K562 (cell line): Measurements from ENCODE around the gene SEPTIN1. TPM values are rescaled to one million over a fixed set of nuclear protein-coding genes. Genes with fewer than 3 reads are reported as not detected.

Experiments used
- KDM5B ChIP-seq: fragments of 200-600 bp; sonication (generic); IDR thresholded peaks from 2 replicates; pipeline ENCODE4 v1.6.1; 2012; ENCODE audit warnings: low read depth, mild to moderate bottlenecking, moderate library complexity, low read length, control low read depth, inconsistent platforms; ENCODE audit not compliant: insufficient replicate concordance
- MBD2 ChIP-seq: sonication (generic); IDR thresholded peaks from 2 replicates; pipeline ENCODE4 v1.6.1; 2016; ENCODE audit warnings: low read depth, borderline replicate concordance
- NCOA1 ChIP-seq: fragments of 450-650 bp; IDR thresholded peaks from 2 replicates; pipeline ENCODE4 v1.6.1; 2016; ENCODE audit warnings: low read depth
- SNIP1 ChIP-seq: fragments of 450-650 bp; IDR thresholded peaks from 2 replicates; pipeline ENCODE4 v1.7.1; 2017; ENCODE audit warnings: low read depth, mild to moderate bottlenecking
- XRCC4 ChIP-seq: IDR thresholded peaks from one replicate; pipeline ENCODE4 v1.6.1; 2011; ENCODE audit not compliant: insufficient read depth, insufficient read length; ENCODE audit errors: extremely low read depth
- ZNF232 ChIP-seq: sonication (generic); formaldehyde crosslinking; IDR thresholded peaks from 2 replicates; pipeline ENCODE4 v1.8.0; 2022; ENCODE audit warnings: mild to moderate bottlenecking, missing genetic modification reagents
- polyA plus RNA-seq, 8 experiments: library from polyadenylated mRNA; depleted of rRNA in 4 of 8; stranded (reverse) in 5 of 8; unstranded in 3 of 8; fragments of >200 nt; fragmentation: Nextera tagmentation in 2 of 8; fragmentation: Illumina TruSeq in 1 of 8; extraction: Ambion mirVana in 2 of 8; extraction: Trizol in 1 of 8; gene quantifications; 2 replicates each; pipeline versions ENCODE4 v1.2.1 to v1.2.3, GENCODE V29; 2011 to 2014; ENCODE audit warnings: inconsistent platforms in 1 of 8, missing spikeins in 1 of 8
- total RNA-seq, 7 experiments: library from RNA; depleted of rRNA in 6 of 7; stranded (reverse); fragments of >200 nt in 6 of 7; fragmentation: Illumina TruSeq in 2 of 7; extraction: Trizol in 2 of 7; gene quantifications; 2 replicates each; pipeline versions ENCODE4 v1.2.1 to v1.2.3, GENCODE V29; 2011 to 2021; ENCODE audit warnings: low replicate concordance in 1 of 7
- TF ChIP-seq, protein P1 (sequence below): fragments of 450-650 bp; formaldehyde crosslinking; conservative IDR thresholded peaks from 2 replicates; pipeline ENCODE4 v1.4.0; 2022; ENCODE audit warnings: mild to moderate bottlenecking, missing genetic modification characterization
- TF ChIP-seq, protein P2 (sequence below): fragments of 250-450 bp; sonication (Bioruptor Pico); IDR thresholded peaks from 2 replicates; pipeline ENCODE4 v1.5.0; 2021; ENCODE audit warnings: mild to moderate bottlenecking, moderate library complexity
- TF ChIP-seq, protein P3 (sequence below): sonication (generic); formaldehyde crosslinking; IDR thresholded peaks from 2 replicates; pipeline ENCODE4 v1.8.0; 2022; ENCODE audit warnings: missing genetic modification reagents, mild to moderate bottlenecking, moderate library complexity, borderline replicate concordance
- TF ChIP-seq, protein P4 (sequence below): fragments of 250-450 bp; sonication (Bioruptor Pico); IDR thresholded peaks from 2 replicates; pipeline ENCODE4 v1.4.0; 2020
- TF ChIP-seq, protein P5 (sequence below): fragments of 250-450 bp; sonication (Bioruptor Pico); IDR thresholded peaks from 2 replicates; pipeline ENCODE4 v1.4.0; 2020; ENCODE audit warnings: mild to moderate bottlenecking

Gene SEPTIN1
- total and polyA plus RNA-seq, 9 of the 15 experiments (the other 6 are each of a cell fraction or from before 2014, with no cell fraction given): 0.23 to 5.6 (median 1.7) TPM; not detected in 1

DNA sequence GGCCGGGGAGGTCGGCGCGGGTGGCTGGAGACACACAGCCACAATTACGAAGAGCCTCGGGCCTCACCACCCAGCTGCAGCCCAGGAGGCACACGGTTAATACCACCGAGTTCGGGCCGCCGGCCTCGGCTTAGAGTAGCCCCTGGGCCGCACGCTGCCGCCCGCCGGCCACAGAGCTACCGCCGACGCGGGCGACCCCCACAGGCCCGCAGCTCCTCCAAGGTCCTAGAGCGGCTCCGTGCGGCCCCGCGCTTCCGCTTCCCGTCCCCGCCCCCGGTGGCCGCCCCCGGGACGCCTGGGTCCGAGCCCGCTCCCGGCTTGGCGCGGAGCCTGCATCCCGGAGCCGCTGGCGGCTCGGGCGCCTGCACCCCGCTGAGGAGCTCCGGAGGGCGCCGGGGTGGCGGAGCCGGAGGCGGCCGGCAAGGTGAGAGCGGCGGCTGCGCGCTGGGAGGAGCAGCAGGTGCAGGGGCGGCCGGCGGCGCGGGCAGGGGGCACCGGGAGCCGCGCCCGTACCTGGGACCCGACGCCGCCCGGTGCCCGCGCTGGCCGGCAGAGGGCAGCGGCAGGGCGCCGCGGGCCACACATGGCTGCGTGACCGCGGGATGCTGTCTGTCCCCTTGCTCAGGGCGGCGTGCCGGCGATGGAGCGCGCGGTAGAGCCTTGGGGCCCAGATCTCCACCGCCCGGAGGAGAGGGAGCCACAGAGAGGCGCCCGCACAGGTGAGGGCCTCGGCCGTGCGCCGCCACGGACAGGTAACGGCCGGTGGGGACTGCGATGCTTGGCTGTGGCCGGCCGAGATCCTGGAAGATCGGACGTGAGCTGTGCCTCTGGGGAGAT, 13.0 kb upstream of the SEPTIN1 start, which contains the start of gene ZNF48 (continued):
- TF ChIP-seq, protein P1, sequence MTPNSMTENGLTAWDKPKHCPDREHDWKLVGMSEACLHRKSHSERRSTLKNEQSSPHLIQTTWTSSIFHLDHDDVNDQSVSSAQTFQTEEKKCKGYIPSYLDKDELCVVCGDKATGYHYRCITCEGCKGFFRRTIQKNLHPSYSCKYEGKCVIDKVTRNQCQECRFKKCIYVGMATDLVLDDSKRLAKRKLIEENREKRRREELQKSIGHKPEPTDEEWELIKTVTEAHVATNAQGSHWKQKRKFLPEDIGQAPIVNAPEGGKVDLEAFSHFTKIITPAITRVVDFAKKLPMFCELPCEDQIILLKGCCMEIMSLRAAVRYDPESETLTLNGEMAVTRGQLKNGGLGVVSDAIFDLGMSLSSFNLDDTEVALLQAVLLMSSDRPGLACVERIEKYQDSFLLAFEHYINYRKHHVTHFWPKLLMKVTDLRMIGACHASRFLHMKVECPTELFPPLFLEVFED: no peak
- TF ChIP-seq, protein P2, sequence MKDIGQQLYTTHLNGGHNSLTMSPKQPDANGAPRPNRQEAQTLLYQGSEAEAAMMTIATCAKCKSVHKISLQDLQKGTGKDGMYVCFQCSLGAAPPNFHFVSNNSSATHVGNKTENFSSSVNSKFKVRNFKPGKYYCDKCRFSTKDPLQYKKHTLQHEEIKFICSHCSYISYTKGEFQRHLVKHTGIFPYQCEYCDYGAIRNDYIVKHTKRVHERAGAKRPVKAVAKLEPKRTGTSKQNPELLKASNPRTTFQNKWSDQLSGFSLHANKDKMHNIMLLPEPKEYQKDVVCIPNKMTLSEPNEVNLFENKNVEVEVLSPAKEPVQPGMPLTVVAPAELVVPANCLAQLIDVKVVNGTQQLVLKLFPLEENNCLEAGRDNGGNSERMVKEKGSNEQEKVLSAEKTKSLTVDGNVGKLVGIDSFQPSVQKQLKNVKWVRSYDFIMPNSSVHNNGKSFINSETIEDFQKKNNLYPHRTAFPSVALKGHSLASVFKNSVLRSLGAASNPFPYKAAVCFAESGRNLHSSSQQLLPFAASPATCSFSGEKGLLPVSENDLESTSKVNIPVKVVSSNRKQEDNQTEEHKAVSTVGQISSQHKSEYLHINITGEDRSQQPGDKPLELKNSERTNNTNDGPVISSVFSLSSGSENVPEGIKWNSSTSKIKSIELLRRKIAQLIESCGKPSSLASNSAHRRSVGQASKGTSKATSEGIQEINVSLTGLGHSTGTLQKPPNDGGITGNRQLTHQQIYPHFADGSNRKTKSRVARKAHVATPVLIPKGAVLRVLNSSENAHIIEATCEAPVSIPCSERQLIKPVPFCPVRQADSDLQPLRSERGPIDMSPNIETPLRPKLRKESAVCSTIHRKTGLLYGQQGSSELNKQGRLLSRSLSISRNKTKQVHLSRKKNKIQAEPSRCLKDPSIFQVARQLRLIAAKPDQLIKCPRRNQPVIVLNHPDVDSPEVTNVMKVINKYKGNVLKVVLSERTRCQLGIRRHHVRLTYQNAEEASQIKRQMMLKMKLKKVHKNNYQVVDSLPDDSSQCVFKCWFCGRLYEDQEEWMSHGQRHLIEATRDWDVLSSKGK (CRISPR knock-in tag): no peak
- TF ChIP-seq ZNF232: no peak
- no peak for TF ChIP-seq MBD2
- TF ChIP-seq XRCC4: no peak
- TF ChIP-seq NCOA1: no peak
- peak; percentile 91 for TF ChIP-seq SNIP1
- TF ChIP-seq, protein P3, sequence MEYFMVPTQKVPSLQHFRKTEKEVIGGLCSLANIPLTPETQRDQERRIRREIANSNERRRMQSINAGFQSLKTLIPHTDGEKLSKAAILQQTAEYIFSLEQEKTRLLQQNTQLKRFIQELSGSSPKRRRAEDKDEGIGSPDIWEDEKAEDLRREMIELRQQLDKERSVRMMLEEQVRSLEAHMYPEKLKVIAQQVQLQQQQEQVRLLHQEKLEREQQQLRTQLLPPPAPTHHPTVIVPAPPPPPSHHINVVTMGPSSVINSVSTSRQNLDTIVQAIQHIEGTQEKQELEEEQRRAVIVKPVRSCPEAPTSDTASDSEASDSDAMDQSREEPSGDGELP (CRISPR knock-in tag): peak; percentile 89
- TF ChIP-seq, protein P4, sequence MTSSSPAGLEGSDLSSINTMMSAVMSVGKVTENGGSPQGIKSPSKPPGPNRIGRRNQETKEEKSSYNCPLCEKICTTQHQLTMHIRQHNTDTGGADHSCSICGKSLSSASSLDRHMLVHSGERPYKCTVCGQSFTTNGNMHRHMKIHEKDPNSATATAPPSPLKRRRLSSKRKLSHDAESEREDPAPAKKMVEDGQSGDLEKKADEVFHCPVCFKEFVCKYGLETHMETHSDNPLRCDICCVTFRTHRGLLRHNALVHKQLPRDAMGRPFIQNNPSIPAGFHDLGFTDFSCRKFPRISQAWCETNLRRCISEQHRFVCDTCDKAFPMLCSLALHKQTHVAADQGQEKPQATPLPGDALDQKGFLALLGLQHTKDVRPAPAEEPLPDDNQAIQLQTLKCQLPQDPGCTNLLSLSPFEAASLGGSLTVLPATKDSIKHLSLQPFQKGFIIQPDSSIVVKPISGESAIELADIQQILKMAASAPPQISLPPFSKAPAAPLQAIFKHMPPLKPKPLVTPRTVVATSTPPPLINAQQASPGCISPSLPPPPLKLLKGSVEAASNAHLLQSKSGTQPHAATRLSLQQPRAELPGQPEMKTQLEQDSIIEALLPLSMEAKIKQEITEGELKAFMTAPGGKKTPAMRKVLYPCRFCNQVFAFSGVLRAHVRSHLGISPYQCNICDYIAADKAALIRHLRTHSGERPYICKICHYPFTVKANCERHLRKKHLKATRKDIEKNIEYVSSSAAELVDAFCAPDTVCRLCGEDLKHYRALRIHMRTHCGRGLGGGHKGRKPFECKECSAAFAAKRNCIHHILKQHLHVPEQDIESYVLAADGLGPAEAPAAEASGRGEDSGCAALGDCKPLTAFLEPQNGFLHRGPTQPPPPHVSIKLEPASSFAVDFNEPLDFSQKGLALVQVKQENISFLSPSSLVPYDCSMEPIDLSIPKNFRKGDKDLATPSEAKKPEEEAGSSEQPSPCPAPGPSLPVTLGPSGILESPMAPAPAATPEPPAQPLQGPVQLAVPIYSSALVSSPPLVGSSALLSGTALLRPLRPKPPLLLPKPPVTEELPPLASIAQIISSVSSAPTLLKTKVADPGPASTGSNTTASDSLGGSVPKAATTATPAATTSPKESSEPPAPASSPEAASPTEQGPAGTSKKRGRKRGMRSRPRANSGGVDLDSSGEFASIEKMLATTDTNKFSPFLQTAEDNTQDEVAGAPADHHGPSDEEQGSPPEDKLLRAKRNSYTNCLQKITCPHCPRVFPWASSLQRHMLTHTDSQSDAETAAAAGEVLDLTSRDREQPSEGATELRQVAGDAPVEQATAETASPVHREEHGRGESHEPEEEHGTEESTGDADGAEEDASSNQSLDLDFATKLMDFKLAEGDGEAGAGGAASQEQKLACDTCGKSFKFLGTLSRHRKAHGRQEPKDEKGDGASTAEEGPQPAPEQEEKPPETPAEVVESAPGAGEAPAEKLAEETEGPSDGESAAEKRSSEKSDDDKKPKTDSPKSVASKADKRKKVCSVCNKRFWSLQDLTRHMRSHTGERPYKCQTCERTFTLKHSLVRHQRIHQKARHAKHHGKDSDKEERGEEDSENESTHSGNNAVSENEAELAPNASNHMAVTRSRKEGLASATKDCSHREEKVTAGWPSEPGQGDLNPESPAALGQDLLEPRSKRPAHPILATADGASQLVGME (CRISPR knock-in tag): no peak
- TF ChIP-seq, protein P5, sequence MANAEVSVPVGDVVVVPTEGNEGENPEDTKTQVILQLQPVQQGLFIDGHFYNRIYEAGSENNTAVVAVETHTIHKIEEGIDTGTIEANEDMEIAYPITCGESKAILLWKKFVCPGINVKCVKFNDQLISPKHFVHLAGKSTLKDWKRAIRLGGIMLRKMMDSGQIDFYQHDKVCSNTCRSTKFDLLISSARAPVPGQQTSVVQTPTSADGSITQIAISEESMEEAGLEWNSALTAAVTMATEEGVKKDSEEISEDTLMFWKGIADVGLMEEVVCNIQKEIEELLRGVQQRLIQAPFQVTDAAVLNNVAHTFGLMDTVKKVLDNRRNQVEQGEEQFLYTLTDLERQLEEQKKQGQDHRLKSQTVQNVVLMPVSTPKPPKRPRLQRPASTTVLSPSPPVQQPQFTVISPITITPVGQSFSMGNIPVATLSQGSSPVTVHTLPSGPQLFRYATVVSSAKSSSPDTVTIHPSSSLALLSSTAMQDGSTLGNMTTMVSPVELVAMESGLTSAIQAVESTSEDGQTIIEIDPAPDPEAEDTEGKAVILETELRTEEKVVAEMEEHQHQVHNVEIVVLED (CRISPR knock-in tag): peak; percentile 77
- TF ChIP-seq KDM5B: peak; percentile 22
